Measurements from ENCODE around the gene RNPS1.
A peak's percentile ranks its signal among the peaks of the same experiment; 100 is the strongest.

Gene RNPS1

GRCh38 chr16:2267913-2268666 lies at the start of gene RNPS1:
RNPS1 (minus strand) TSS chr16:2268126; CDS start chr16:2264643, 3,483 bp downstream.
- peak; percentile 97 for DNase-seq

GRCh38 chr16:2317231-2318020 lies 49.5 kb upstream of the RNPS1 start:
- DNase-seq, result no peak

- no peak for DNase-seq
Observed at GRCh38 chr16:2308089-2308962, 40.4 kb upstream of the RNPS1 start.

GRCh38 chr16:2299915-2300192 lies 31.9 kb upstream of the RNPS1 start:
- DNase-seq, result no peak

GRCh38 chr16:2299121-2299914 lies 31.4 kb upstream of the RNPS1 start:
- DNase-seq, result no peak

GRCh38 chr16:2298621-2299020 lies 30.7 kb upstream of the RNPS1 start:
- DNase-seq, result no peak

GRCh38 chr16:2297506-2297860 lies 29.6 kb upstream of the RNPS1 start:
- DNase-seq, result no peak

GRCh38 chr16:2296661-2297505 lies 29.0 kb upstream of the RNPS1 start:
- DNase-seq, result no peak

- DNase-seq, result no peak
Observed at GRCh38 chr16:2295056-2295798, 27.3 kb upstream of the RNPS1 start.

GRCh38 chr16:2292221-2292620 lies 24.3 kb upstream of the RNPS1 start:
- no peak for DNase-seq

- DNase-seq, result no peak
Observed at GRCh38 chr16:2289282-2289681, 21.4 kb upstream of the RNPS1 start.

- no peak for DNase-seq
Observed at GRCh38 chr16:2288726-2289125, 20.8 kb upstream of the RNPS1 start.

- DNase-seq, result no peak
Observed at GRCh38 chr16:2287916-2288547, 20.1 kb upstream of the RNPS1 start.

GRCh38 chr16:2286550-2286949 lies 18.6 kb upstream of the RNPS1 start:
- DNase-seq, result no peak

GRCh38 chr16:2285731-2286191 lies 17.8 kb upstream of the RNPS1 start:
- DNase-seq, result no peak

GRCh38 chr16:2284797-2285576 lies 17.1 kb upstream of the RNPS1 start:
- no peak for DNase-seq

- DNase-seq, result no peak
Observed at GRCh38 chr16:2284001-2284770, 16.3 kb upstream of the RNPS1 start.

- no peak for DNase-seq
Observed at GRCh38 chr16:2282866-2283555, 15.1 kb upstream of the RNPS1 start.
